ENCODE data around the gene ALDOA. TPM values are rescaled to one million over a fixed set of nuclear protein-coding genes. Genes with fewer than 3 reads are reported as not detected.
"Not testable (repeated sequence)": the region's sequence is repeated elsewhere in the genome, so short reads cannot be mapped to it uniquely, and the experiment has no call there.

Gene ALDOA
- total and polyA plus RNA-seq, 10 of the 15 experiments (the other 5 are each of a cell fraction or from before 2014, with no cell fraction given): 218 to 2,339 (median 1,095) TPM

DNA sequence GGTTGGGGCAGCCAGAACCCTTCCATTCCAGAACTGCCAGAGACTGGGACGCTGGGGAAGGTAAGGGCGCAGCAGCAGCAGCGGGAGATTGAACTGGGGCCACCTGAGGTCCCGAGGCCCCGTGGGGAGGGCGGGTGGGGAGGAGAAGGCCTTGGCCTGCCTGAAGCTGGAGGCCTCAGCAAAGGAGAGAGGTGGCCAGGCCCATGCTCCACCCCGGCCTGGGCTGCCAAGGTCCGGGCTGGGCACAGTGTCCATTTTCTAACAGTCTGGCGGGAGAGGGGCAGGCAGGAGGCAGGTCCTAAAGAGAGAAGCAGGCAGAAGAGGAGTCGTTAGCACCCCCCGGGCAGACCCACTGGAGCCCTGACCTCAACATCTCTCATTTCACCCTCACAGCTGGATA, 48.9 kb downstream of the ALDOA start (continued):
- TF ChIP-seq, protein P1, sequence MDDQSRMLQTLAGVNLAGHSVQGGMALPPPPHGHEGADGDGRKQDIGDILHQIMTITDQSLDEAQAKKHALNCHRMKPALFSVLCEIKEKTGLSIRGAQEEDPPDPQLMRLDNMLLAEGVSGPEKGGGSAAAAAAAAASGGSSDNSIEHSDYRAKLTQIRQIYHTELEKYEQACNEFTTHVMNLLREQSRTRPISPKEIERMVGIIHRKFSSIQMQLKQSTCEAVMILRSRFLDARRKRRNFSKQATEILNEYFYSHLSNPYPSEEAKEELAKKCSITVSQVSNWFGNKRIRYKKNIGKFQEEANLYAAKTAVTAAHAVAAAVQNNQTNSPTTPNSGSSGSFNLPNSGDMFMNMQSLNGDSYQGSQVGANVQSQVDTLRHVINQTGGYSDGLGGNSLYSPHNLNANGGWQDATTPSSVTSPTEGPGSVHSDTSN (IDR thresholded peaks at IDR 0.05; ENCODE audit: insufficient replicate concordance, low read depth, low read length): no peak
- TF ChIP-seq ESRRA (IDR thresholded peaks at IDR 0.05; ENCODE audit: low read length): no peak
- no peak for TF ChIP-seq TAF1 (IDR thresholded peaks at IDR 0.05; ENCODE audit: borderline replicate concordance, low read depth, low read length)
- TF ChIP-seq, protein P2, sequence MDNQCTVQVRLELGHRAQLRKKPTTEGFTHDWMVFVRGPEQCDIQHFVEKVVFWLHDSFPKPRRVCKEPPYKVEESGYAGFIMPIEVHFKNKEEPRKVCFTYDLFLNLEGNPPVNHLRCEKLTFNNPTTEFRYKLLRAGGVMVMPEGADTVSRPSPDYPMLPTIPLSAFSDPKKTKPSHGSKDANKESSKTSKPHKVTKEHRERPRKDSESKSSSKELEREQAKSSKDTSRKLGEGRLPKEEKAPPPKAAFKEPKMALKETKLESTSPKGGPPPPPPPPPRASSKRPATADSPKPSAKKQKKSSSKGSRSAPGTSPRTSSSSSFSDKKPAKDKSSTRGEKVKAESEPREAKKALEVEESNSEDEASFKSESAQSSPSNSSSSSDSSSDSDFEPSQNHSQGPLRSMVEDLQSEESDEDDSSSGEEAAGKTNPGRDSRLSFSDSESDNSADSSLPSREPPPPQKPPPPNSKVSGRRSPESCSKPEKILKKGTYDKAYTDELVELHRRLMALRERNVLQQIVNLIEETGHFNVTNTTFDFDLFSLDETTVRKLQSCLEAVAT (IDR thresholded peaks at IDR 0.05): no peak
- TF ChIP-seq, protein P3, sequence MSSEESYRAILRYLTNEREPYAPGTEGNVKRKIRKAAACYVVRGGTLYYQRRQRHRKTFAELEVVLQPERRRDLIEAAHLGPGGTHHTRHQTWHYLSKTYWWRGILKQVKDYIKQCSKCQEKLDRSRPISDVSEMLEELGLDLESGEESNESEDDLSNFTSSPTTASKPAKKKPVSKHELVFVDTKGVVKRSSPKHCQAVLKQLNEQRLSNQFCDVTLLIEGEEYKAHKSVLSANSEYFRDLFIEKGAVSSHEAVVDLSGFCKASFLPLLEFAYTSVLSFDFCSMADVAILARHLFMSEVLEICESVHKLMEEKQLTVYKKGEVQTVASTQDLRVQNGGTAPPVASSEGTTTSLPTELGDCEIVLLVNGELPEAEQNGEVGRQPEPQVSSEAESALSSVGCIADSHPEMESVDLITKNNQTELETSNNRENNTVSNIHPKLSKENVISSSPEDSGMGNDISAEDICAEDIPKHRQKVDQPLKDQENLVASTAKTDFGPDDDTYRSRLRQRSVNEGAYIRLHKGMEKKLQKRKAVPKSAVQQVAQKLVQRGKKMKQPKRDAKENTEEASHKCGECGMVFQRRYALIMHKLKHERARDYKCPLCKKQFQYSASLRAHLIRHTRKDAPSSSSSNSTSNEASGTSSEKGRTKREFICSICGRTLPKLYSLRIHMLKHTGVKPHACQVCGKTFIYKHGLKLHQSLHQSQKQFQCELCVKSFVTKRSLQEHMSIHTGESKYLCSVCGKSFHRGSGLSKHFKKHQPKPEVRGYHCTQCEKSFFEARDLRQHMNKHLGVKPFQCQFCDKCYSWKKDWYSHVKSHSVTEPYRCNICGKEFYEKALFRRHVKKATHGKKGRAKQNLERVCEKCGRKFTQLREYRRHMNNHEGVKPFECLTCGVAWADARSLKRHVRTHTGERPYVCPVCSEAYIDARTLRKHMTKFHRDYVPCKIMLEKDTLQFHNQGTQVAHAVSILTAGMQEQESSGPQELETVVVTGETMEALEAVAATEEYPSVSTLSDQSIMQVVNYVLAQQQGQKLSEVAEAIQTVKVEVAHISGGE (CRISPR knock-in tag; IDR thresholded peaks at IDR 0.05): no peak

DNA sequence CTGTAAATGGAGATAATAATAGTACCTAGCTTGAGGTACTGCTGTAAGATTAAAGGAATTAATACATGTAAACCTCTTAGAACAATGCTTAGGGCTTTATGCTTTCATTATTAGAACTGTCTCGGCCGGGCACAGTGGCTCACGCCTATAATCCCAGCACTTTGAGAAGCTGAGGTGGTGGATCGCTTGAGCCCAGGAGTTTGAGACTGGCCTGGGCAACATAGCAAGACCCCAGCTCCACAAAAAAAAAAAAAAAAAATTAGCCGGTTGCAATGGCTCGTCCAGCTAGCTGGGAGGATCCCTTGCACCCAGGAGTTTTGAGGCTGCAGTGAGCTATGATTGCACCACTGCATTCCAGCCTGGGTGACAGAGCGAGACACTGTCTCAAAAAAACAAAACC, 49.3 kb downstream of the ALDOA start:
- DNase-seq (ENCODE audit: low read depth, low spot score); H3K4me2 ChIP-seq (ENCODE audit: control insufficient read depth, insufficient read depth); H3K9me3 ChIP-seq (replicated peaks; ENCODE audit: control insufficient read depth, insufficient read depth, low read length); H3K4me1 ChIP-seq (ENCODE audit: control insufficient read depth, insufficient read depth, low read length); H3K79me2 ChIP-seq (ENCODE audit: control insufficient read depth, insufficient read depth, low read length); H3K27me3 ChIP-seq (replicated peaks in 1 of 2; ENCODE audit: control insufficient read depth in 2 of 2, insufficient read depth in 2 of 2, low read length in 1 of 2); ATAC-seq; in situ Hi-C loops (cut with MboI); FAIRE-seq; H3K36me3 ChIP-seq (ENCODE audit: control insufficient read depth in 2 of 2, insufficient read depth in 2 of 2, low read length in 1 of 2); BruUV-seq (replicated peaks); H4K20me1 ChIP-seq (ENCODE audit: control insufficient read depth, insufficient read depth); H2AFZ ChIP-seq (ENCODE audit: control insufficient read depth, low read depth, low read length); H3K9ac ChIP-seq (ENCODE audit: control insufficient read depth, insufficient read depth, low read length); H3K27ac ChIP-seq (ENCODE audit: control insufficient read depth, insufficient read depth); intact Hi-C loops (cut with micrococcal nuclease; ENCODE audit: unreplicated experiment); H3K4me3 ChIP-seq: not testable (repeated sequence)
- RAD21 ChIA-PET (ENCODE audit: unreplicated experiment): interaction anchor here (0.6 kb wide), 1 partner anchor 504 kb away, joined by 3 read pairs; no protein-coding TSS in a partner anchor
- SMC1A ChIA-PET (ENCODE audit: uncharacterized antibody, unreplicated experiment): interaction anchor here (0.7 kb wide), 1 partner anchor 256 kb away, joined by 3 read pairs; no protein-coding TSS in a partner anchor
- POLR2A ChIA-PET: interaction anchor here (1.3 to 1.4 kb wide), 2 partner anchors 11 to 12 kb away, joined by 5 to 6 read pairs; no protein-coding TSS in a partner anchor
- WGBS (ENCODE audit: insufficient coverage, insufficient replicate concordance, low lambda C conversion rate, missing lambda C conversion rate): 89% methylated on average over 7 of the region's 7 CpGs
- CTCF ChIA-PET: interaction anchor here (0.6 to 1.9 kb wide), 4 partner anchors 23 to 500 kb away, joined by 3 to 8 read pairs (median 6); partner anchors contain the start of gene TBX6

Data from GM12878 (cell line).